Adrenal gland (tissue), 12 donors: ENCODE measurements around the gene SLC25A22. TPM values are rescaled to one million over a fixed set of nuclear protein-coding genes. Genes with fewer than 3 reads are reported as not detected.

Source experiments
- DNase-seq, 7 donors: peaks; one replicate each; pipeline ENCODE4 v3.0.0-alpha.2; 2019 to 2020
- H3K27ac ChIP-seq, 5 donors: fragments of 200-600 bp; sonication (generic) in 4 of 5; 1 replicate in 3 of 5; 2 replicates in 2 of 5; pipeline versions ENCODE4 v1.5.1 to v1.8.0; 2016 to 2020; ENCODE audit warnings: mild to moderate bottlenecking in 1 of 5
- H3K27me3 ChIP-seq: fragments of 200-600 bp; 2 replicates; pipeline ENCODE4 v1.8.0; 2021
- H3K36me3 ChIP-seq, 2 donors: fragments of 200-600 bp; replicated peaks in 1 of 2; 1 replicate in 1 of 2; 2 replicates in 1 of 2; pipeline versions ENCODE4 v1.5.1 to v1.8.0; 2018 to 2022
- H3K4me1 ChIP-seq, 2 donors: fragments of 200-600 bp; replicated peaks in 1 of 2; 1 replicate in 1 of 2; 2 replicates in 1 of 2; pipeline versions ENCODE4 v1.5.1 to v1.8.0; 2018 to 2021
- H3K4me3 ChIP-seq, 4 donors: fragments of 200-600 bp; sonication (generic) in 3 of 4; one replicate each; pipeline ENCODE4 v1.5.1; 2016 to 2018
- H3K9me3 ChIP-seq, 3 donors: fragments of 200-600 bp; sonication (generic) in 1 of 3; replicated peaks in 1 of 3; 1 replicate in 2 of 3; 2 replicates in 1 of 3; pipeline versions ENCODE4 v1.5.1 to v1.8.0; 2016 to 2021
- POLR2A ChIP-seq, 2 donors: fragments of 450-650 bp; IDR thresholded peaks; one replicate each; pipeline ENCODE4 v1.6.1; 2017; ENCODE audit warnings: antibody characterized with exemption in 2 of 2, mild to moderate bottlenecking in 2 of 2, moderate library complexity in 1 of 2
- WGBS, 4 donors: extraction: QIAGEN DNeasy Blood & Tissue Kit in 2 of 4; methylation state at CpG; one replicate each; pipeline versions ENCODE4 v1.1.5 to v1.1.7; 2013 to 2017; 5-methylcytosine and 5-hydroxymethylcytosine counted together
- intact Hi-C, 2 donors: fragments of 100-400 bp; cut with DNase I; formaldehyde crosslinking; loops; one replicate each; pipeline versions ENCODE4 v1.14.1 to v1.15.0; 2022 to 2023
- polyA plus RNA-seq, 3 donors: library from polyadenylated mRNA; stranded (reverse); fragments of 200-250 nt in 2 of 3; fragments of 350-450 nt in 1 of 3; fragmentation: Illumina TruSeq in 1 of 3; extraction: RNeasy Lipid Tissue Mini Kit (QIAGEN cat#74804) in 1 of 3; gene quantifications; one replicate each; pipeline ENCODE4 v1.2.3, GENCODE V29; 2013 to 2014
- total RNA-seq, 9 donors: library from RNA; depleted of rRNA in 4 of 9; stranded (reverse); fragments of >200 nt in 4 of 9; fragments of 120-200 nt in 1 of 9; fragmentation: NEBNext Ultra II Directional in 1 of 9; extraction: Animal tissue kit (Norgen Biotek cat#: 25700) in 1 of 9; gene quantifications; one replicate each; pipeline versions ENCODE4 v1.1.0 to v1.2.4, GENCODE V29; 2013 to 2023
- TF ChIP-seq, protein P1 (sequence below), 6 experiments: fragments of 450-650 bp in 4 of 6; fragments of 200-600 bp in 2 of 6; sonication (generic) in 1 of 6; IDR thresholded peaks; 1 replicate in 5 of 6; 2 replicates in 1 of 6; pipeline versions ENCODE4 v1.5.1 to v1.8.0; 2016 to 2021; ENCODE audit warnings: antibody characterized with exemption in 6 of 6, mild to moderate bottlenecking in 2 of 6, moderate library complexity in 1 of 6
- donor health status: healthy with polysubstance abuse.
- donor health status: Bipolar disorder and iron deficiency.
- donor health status: DM: yes; HTN: yes; CAD: no.
- donor health status: DM: no; HTN: no; CAD: no.
- donor health status: DM: no; HTN: no; CAD: no.
- donor health status: DM: yes; HTN: yes; CAD: no.

Gene SLC25A22
- total and polyA plus RNA-seq, 12 donors: 7.7 to 41.3 (median 15.3) TPM

DNA sequence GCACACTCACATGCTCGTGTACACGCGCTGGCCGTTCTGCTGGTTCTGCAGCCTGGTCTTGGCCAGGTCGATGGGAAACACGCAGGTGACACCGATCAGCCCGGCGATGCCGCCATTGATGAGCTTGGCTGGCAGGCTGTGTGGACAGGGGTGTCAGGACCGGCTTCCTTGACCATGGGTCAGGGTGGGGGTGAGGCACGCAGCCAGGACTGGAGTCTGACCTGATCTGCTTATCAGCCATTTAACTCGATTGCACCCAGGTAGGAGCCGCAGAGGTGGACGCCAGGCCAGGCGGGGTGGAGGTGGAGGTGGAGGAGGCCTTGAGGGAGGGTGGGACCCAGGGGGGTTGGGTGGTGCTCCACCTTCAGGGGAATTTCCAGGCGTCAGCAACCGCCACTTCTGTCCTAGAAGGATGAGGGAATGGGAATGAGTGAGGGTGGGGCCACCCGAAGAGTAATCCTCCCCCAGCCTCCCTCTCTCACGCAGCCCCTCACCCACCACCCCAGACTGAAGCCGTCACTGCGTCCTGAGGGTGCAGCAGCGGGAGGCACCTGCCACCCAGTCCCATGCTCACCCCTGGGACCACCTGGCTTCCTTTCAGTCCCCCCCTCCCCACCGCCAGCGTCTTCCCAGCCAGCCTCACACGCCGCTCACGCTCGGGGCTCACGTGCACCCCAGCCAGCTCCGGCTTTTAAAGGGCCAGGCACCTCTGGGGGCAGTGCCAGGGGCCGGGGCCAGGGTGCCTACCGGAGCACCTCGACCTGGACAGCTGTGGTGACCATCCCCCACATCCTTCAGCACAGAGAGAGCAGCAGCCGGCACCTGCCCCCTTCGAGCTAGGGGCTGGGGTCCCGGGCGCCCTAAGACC is 3.1 kb downstream of the SLC25A22 start:
- DNase-seq: peak in 1 of 7 donors; percentile 50
- no peak for TF ChIP-seq POLR2A (IDR thresholded peaks at IDR 0.05)
- TF ChIP-seq, protein P1, sequence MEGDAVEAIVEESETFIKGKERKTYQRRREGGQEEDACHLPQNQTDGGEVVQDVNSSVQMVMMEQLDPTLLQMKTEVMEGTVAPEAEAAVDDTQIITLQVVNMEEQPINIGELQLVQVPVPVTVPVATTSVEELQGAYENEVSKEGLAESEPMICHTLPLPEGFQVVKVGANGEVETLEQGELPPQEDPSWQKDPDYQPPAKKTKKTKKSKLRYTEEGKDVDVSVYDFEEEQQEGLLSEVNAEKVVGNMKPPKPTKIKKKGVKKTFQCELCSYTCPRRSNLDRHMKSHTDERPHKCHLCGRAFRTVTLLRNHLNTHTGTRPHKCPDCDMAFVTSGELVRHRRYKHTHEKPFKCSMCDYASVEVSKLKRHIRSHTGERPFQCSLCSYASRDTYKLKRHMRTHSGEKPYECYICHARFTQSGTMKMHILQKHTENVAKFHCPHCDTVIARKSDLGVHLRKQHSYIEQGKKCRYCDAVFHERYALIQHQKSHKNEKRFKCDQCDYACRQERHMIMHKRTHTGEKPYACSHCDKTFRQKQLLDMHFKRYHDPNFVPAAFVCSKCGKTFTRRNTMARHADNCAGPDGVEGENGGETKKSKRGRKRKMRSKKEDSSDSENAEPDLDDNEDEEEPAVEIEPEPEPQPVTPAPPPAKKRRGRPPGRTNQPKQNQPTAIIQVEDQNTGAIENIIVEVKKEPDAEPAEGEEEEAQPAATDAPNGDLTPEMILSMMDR (IDR thresholded peaks at IDR 0.05): no peak
- H3K4me1 ChIP-seq: peaks cover 20 to 27% of the 10 kb centered on the region in 2 donors
- peaks cover 0 to 17% of the 10 kb centered on the region in 2 donors for H3K36me3 ChIP-seq
- intact Hi-C loops: no loop called here
- WGBS, 4 donors: 45 to 67% (median 51%) methylated on average over 26 to 38 of the region's 38 CpGs
- peaks cover under 1% of the 10 kb centered on the region for H3K27me3 ChIP-seq
- no peaks in the 10 kb centered on the region for H3K9me3 ChIP-seq
- peak overlapping the region in 2 of 4 donors; percentile 65 to 88 for H3K4me3 ChIP-seq
- H3K27ac ChIP-seq: peak overlapping the region in 1 of 5 donors; percentile 81

DNA sequence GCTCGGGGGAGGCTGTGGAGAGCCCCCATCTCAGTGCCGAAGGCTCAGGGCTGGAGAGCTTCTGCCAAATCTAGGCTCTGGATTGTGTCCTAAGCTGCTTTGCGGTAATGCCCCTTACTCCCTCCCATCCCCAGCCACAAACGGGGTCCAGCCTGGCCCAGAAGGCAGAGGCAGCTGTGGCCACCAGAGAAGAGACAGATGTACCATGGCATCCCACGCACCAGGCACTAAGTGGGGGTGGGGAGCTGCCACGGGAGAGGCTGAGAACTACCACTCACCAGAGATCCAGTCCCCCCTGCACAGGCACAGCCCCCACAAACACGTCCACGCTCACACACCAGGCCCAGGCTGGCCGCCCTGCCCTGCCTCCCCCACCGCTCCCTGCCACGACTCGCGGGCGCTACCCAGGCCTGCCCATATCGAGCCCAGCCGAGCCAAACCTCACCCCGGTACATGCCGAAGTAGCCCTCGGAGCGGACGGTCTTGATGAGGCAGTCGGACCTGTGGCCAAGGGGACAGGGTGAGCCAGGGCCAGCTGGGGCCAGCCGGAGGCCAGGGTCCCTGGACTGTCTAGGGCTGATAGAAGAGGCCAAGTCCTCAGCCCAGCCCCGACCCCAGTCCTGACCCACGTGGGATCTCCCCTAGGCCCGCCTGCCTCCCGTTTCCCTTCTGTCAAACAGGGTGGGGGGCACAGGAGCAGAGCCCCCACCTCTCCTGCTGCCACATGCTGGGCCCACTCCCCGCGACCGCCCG is 3.9 kb downstream of the SLC25A22 start:
- peaks cover 8% of the 10 kb centered on the region for H3K27me3 ChIP-seq
- no peaks in the 10 kb centered on the region for H3K9me3 ChIP-seq
- WGBS, 4 donors: 89 to 92% (median 91%) methylated on average over 7 to 31 of the region's 31 CpGs
- peaks cover 20 to 27% of the 10 kb centered on the region in 2 donors for H3K4me1 ChIP-seq
- intact Hi-C loops: no loop called here
- no peak overlapping the region for H3K27ac ChIP-seq
- DNase-seq: no peak
- peaks cover 0 to 10% of the 10 kb centered on the region in 2 donors for H3K36me3 ChIP-seq
- TF ChIP-seq, protein P1 (IDR thresholded peaks at IDR 0.05): no peak
- TF ChIP-seq POLR2A (IDR thresholded peaks at IDR 0.05): no peak
- no peak overlapping the region for H3K4me3 ChIP-seq

DNA sequence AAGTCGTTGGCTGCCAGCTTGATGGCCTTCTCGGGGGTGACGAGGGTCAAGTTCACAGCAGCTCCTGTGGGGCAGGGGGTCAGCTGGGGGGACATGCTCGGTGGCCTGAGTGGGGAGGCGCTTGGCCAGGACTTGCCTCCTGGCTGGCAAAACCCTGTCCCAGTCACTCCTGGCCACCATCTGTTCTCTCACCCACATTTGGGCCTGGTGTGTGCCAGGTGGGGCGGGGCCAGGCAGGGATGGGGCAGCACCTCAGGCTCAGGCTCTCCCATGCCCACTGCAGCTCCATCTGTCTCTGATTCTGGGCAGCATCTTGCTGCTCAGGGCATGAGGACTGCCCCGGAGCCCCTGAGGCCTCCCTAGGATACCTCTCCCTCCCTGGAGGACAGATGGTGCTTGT is 4.5 kb downstream of the SLC25A22 start:
- Histone ChIP-seq H3K4me3 (no peak overlapping the region), H3K4me1 (peaks cover 20 to 26% of the 10 kb centered on the region in 2 donors), H3K27me3 (peaks cover 8% of the 10 kb centered on the region), H3K27ac (no peak overlapping the region), H3K9me3 (no peaks in the 10 kb centered on the region), H3K36me3 (peaks cover 0 to 6% of the 10 kb centered on the region in 2 donors)
- no peak for DNase-seq
- WGBS, 4 donors: 79 to 92% (median 86%) methylated on average over 2 to 7 of the region's 7 CpGs
- TF ChIP-seq, protein P1 (IDR thresholded peaks at IDR 0.05): no peak
- TF ChIP-seq POLR2A (IDR thresholded peaks at IDR 0.05): no peak
- intact Hi-C loops: no loop called here

DNA sequence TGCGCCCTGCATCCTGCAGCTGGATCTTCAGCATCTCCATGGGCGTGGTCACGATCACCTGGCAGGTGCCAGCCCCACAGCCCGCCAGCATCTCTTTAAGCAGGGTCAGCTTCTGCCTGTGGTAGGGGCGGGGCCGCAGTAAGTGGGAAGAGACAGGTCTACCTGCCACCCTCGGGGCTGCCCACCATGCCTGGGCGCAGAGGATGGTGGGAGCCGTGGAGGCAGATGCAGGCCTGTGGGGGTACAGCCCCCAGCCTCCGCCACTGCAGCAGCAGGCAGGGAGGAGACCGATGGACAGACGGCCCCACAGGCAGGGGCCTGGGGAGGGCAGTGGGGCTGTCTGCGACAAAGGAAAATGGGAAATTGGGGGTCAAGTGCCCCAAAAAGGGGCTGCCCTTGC is 5.2 kb downstream of the SLC25A22 start:
- WGBS, 4 donors: 84 to 95% (median 92%) methylated on average over 3 to 13 of the region's 13 CpGs
- H3K9me3 ChIP-seq: no peaks in the 10 kb centered on the region
- peaks cover 8% of the 10 kb centered on the region for H3K27me3 ChIP-seq
- TF ChIP-seq, protein P1 (IDR thresholded peaks at IDR 0.05): no peak
- TF ChIP-seq POLR2A (IDR thresholded peaks at IDR 0.05): no peak
- no peak overlapping the region for H3K27ac ChIP-seq
- peaks cover 0 to 6% of the 10 kb centered on the region in 2 donors for H3K36me3 ChIP-seq
- intact Hi-C loops: no loop called here
- DNase-seq: no peak
- H3K4me3 ChIP-seq: no peak overlapping the region
- H3K4me1 ChIP-seq: peaks cover 20 to 23% of the 10 kb centered on the region in 2 donors
